Natural killer cell treated with Interleukin-12 subunit alpha and Interleukin-12 subunit beta and Interleukin-15 and Interleukin-18, amount 100 ng/mL, for 72 hours (primary cell): ENCODE data around the gene CLPTM1. TPM values are rescaled to one million over a fixed set of nuclear protein-coding genes. Genes with fewer than 3 reads are reported as not detected.

Experiments
- ATAC-seq, 2 donors: fragments of 150-1000 bp; cut with Tn5 transposase in 1 of 2; sonication (Bioruptor Pico), chemical (Tn5 transposase) in 1 of 2; 2 replicates each; pipeline ENCODE4 v1.10.0; 2021
- DNase-seq: peaks from one replicate; pipeline ENCODE4 v3.0.0; 2022; ENCODE audit warnings: low spot score
- H3K27ac Mint-ChIP-seq, 2 donors: 1 replicate in 1 of 2; 2 replicates in 1 of 2; pipeline ENCODE4 v1.8.0; 2022; ENCODE audit warnings: mixed read lengths in 2 of 2, mild to moderate bottlenecking in 1 of 2, moderate library complexity in 1 of 2
- H3K27me3 Mint-ChIP-seq, 2 donors: 1 replicate in 1 of 2; 2 replicates in 1 of 2; pipeline ENCODE4 v1.8.0; 2022; ENCODE audit warnings: mixed read lengths in 2 of 2
- H3K36me3 Mint-ChIP-seq: one replicate; pipeline ENCODE4 v1.8.0; 2022; ENCODE audit warnings: mixed read lengths
- H3K4me1 Mint-ChIP-seq, 2 donors: 1 replicate in 1 of 2; 2 replicates in 1 of 2; pipeline ENCODE4 v1.8.0; 2022; ENCODE audit warnings: low read depth in 2 of 2, mixed read lengths in 2 of 2, mild to moderate bottlenecking in 1 of 2
- H3K4me3 Mint-ChIP-seq: one replicate; pipeline ENCODE4 v1.8.0; 2022; ENCODE audit warnings: mixed read lengths
- H3K9me3 Mint-ChIP-seq: 2 replicates; pipeline ENCODE4 v1.8.0; 2022; ENCODE audit warnings: mixed read lengths
- total RNA-seq, 2 donors: library from RNA; stranded (reverse); gene quantifications; one replicate each; pipeline ENCODE4 v1.2.3, GENCODE V29; 2022

CLPTM1 gene
- total RNA-seq, 2 donors from 2014 or later = 90.9 to 116 TPM

DNA sequence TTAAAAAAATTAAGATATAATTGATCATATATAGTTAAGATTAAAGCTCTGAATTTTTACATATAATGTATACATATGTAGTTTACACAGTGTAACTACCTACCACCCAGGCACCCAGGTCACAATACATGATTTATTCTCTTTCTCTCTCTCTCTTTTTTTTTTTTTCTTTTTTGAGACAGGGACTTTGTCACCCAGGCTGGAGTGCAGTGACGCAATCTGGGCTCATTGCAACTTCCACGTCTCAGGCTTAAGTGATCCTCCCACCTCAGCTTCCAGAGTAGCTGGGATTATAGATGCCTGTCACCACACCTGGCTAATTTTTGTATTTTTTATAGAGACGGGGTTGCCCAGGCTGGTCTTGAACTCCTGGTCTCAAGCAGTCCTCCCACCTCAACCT is 64.9 kb downstream of the CLPTM1 start:
- no peaks in the 10 kb centered on the region for H3K27me3 Mint-ChIP-seq
- no peak for DNase-seq
- no peaks in the 10 kb centered on the region for H3K9me3 Mint-ChIP-seq
- no peak for ATAC-seq
- no peak overlapping the region for H3K4me3 Mint-ChIP-seq
- H3K36me3 Mint-ChIP-seq = peaks cover 5% of the 10 kb centered on the region
- no peak overlapping the region for H3K27ac Mint-ChIP-seq
- peaks cover 7 to 9% of the 10 kb centered on the region in 2 donors for H3K4me1 Mint-ChIP-seq

GRCh38 chr19:45021971-45022370 is 66.8 kb downstream of the CLPTM1 start:
- Mint-ChIP-seq H3K27ac (no peak overlapping the region), H3K4me1 (peaks cover 0 to under 1% of the 10 kb centered on the region in 2 donors), H3K9me3 (no peaks in the 10 kb centered on the region), H3K4me3 (no peak overlapping the region), H3K36me3 (peaks cover 5% of the 10 kb centered on the region), H3K27me3 (no peaks in the 10 kb centered on the region)
- ATAC-seq (no peak), DNase-seq (no peak)

DNA sequence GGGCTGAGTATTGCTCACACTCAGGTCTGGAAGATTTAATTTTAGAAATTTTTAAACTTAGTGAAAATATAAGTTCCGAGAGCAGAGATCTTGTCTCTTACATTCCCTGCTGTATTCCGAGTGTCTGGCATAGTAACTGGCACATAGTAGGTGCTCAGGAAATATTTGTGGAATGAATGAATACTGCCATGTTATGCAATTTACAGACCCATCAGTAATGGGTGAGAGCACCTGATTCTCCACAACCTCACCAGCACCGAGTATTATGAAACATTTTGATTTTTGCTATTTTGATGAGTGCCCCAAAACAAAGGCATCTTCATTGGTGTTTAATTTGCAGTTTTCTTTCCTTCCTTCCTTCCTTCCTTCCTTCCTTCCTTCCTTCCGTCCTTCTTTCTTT is 67.9 kb downstream of the CLPTM1 start:
- H3K9me3 Mint-ChIP-seq = no peaks in the 10 kb centered on the region
- H3K27ac Mint-ChIP-seq = no peak overlapping the region
- H3K4me1 Mint-ChIP-seq = no peaks in the 10 kb centered on the region
- no peak overlapping the region for H3K4me3 Mint-ChIP-seq
- ATAC-seq (no peak), DNase-seq (no peak)
- no peaks in the 10 kb centered on the region for H3K27me3 Mint-ChIP-seq
- H3K36me3 Mint-ChIP-seq = peaks cover 5% of the 10 kb centered on the region

GRCh38 chr19:45025264-45025663 is 70.1 kb downstream of the CLPTM1 start:
- Mint-ChIP-seq H3K4me3 (no peak overlapping the region), H3K27ac (no peak overlapping the region), H3K27me3 (no peaks in the 10 kb centered on the region), H3K9me3 (no peaks in the 10 kb centered on the region), H3K4me1 (no peaks in the 10 kb centered on the region), H3K36me3 (no peaks in the 10 kb centered on the region)
- ATAC-seq (no peak), DNase-seq (no peak)

DNA sequence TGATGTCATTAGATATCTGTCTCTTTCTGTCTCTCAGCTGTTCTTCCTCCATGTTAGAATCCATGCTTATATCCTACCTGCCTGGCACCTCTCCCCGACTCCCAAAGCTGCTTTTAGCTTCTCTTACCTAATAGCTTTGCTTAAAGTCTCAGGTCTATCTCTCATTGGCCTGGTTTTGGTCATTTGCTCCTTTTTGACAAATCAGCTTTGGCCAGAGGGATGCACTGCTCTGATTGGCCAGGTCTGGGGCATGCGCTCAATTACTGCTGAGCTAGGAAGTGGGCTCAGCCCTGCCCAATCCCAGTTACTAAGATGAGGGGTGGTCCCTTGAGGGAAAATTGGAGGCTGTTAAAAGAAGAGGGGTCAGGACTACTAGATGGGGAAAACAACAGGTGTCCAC is 72.2 kb downstream of the CLPTM1 start:
- Mint-ChIP-seq H3K36me3 (peaks cover 7% of the 10 kb centered on the region), H3K4me1 (no peaks in the 10 kb centered on the region), H3K27ac (no peak overlapping the region), H3K4me3 (no peak overlapping the region), H3K27me3 (no peaks in the 10 kb centered on the region), H3K9me3 (no peaks in the 10 kb centered on the region)
- no peak for DNase-seq
- no peak for ATAC-seq

- Mint-ChIP-seq H3K36me3 (peaks cover 12% of the 10 kb centered on the region), H3K9me3 (no peaks in the 10 kb centered on the region), H3K27me3 (no peaks in the 10 kb centered on the region), H3K4me3 (no peak overlapping the region), H3K27ac (no peak overlapping the region), H3K4me1 (no peaks in the 10 kb centered on the region)
- DNase-seq (no peak), ATAC-seq (no peak)
These were observed 75.6 kb downstream of the CLPTM1 start for GRCh38 chr19:45030825-45031224.

- ATAC-seq (no peak), DNase-seq (no peak)
- H3K27ac Mint-ChIP-seq = peak overlapping the region in 1 of 2 donors; percentile 45
- H3K4me1 Mint-ChIP-seq = no peaks in the 10 kb centered on the region
- no peaks in the 10 kb centered on the region for H3K27me3 Mint-ChIP-seq
- H3K36me3 Mint-ChIP-seq = peaks cover 12% of the 10 kb centered on the region
- H3K4me3 Mint-ChIP-seq = no peak overlapping the region
- no peaks in the 10 kb centered on the region for H3K9me3 Mint-ChIP-seq
These were observed 77.2 kb downstream of the CLPTM1 start for GRCh38 chr19:45032421-45032820.

DNA sequence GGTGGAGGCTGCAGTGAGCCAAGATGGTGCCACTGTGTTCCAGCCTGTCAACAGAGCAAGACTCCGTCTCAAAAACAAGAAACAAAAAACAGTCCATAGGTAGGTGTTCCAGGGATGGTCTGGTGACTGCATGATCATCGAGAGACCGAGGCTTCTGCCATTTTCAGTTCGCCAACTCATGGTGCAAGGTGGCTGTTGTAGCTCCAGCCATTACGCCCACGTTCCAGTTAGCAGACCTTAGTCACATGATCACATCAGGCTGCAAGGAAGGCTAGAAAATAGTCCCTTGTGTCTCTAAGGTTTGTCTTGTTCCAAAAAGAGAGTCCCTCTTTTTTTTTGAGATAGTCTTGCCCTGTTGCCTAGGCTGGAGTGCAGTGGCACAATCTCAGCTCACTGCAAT is 80.6 kb downstream of the CLPTM1 start:
- H3K27me3 Mint-ChIP-seq = no peaks in the 10 kb centered on the region
- peaks cover 18% of the 10 kb centered on the region for H3K36me3 Mint-ChIP-seq
- no peak overlapping the region for H3K27ac Mint-ChIP-seq
- no peaks in the 10 kb centered on the region for H3K9me3 Mint-ChIP-seq
- H3K4me3 Mint-ChIP-seq = no peak overlapping the region
- H3K4me1 Mint-ChIP-seq = peaks cover 16 to 22% of the 10 kb centered on the region in 2 donors
- no peak for DNase-seq
- no peak for ATAC-seq

DNA sequence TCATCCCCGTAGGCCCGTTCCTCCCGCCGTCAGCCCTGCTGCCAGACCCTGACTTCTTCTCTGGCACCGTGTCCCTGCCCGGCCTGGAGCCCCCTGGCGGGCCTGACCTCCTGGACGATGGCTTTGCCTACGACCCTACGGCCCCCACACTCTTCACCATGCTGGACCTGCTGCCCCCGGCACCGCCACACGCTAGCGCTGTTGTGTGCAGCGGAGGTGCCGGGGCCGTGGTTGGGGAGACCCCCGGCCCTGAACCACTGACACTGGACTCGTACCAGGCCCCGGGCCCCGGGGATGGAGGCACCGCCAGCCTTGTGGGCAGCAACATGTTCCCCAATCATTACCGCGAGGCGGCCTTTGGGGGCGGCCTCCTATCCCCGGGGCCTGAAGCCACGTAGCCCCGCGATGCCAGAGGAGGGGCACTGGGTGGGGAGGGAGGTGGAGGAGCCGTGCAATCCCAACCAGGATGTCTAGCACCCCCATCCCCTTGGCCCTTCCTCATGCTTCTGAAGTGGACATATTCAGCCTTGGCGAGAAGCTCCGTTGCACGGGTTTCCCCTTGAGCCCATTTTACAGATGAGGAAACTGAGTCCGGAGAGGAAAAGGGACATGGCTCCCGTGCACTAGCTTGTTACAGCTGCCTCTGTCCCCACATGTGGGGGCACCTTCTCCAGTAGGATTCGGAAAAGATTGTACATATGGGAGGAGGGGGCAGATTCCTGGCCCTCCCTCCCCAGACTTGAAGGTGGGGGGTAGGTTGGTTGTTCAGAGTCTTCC is 82.4 kb downstream of the CLPTM1 start:
- H3K36me3 Mint-ChIP-seq = peaks cover 23% of the 10 kb centered on the region
- H3K9me3 Mint-ChIP-seq = no peaks in the 10 kb centered on the region
- ATAC-seq = no peak
- peak overlapping the region in 1 of 2 donors; percentile 96 for H3K27ac Mint-ChIP-seq
- H3K4me1 Mint-ChIP-seq = peaks cover 26 to 33% of the 10 kb centered on the region in 2 donors
- no peaks in the 10 kb centered on the region for H3K27me3 Mint-ChIP-seq
- H3K4me3 Mint-ChIP-seq = peak overlapping the region; percentile 99
- no peak for DNase-seq

DNA sequence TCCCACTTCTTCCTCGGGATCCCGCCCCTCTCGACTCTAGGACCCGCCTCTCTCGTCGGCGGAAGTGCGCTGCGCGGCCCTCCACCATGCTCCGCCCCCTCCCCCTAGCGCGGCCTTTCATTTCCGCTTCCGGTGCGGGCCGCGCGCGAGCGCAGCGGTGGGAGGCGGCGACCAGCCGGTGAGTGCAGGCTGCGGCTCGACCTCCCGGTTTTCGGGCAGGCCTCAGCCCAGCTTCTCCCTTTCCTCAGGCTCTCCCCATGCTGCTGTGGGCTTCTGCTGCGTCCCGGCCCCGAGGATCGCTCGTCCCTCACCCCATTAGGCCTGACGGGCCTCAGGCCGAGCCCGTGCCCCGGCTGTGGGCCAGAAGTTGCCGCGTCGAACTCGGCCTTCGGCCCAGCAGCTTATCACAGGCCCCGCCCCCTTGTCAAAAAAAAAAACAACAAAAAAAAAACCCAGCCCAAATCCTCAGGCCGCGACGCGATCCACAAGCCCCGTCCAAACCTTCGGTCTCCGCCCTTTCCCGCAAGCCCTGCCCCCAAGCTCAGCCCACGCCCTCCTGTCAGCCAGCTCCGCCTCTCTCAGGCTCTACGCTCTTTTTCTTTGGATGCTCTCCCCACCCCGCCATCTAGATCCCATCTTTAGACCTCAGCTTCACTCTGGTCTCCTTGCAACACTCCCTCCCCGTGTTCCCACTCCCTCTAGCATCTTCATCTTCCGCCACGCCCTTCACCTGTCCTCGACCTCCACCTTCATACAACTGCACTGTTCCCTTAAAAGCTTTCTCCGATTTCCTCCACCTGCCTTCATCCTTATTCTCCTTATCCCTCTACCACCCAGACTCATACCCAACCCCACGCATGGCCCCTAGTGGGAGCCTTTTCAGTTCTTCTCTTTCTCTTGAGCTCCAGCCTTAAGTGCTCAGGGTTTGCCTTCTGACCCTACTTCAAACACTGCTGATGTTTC is 84.0 kb downstream of the CLPTM1 start, which contains the start of gene CLASRP:
Gene CLASRP (plus strand): TSS at position 115 of the 963 bp plus-strand sequence. CDS start 1,168 bp downstream, outside the sequence.
- H3K27me3 Mint-ChIP-seq = no peaks in the 10 kb centered on the region
- H3K36me3 Mint-ChIP-seq = peaks cover 18% of the 10 kb centered on the region
- no peaks in the 10 kb centered on the region for H3K9me3 Mint-ChIP-seq
- H3K4me3 Mint-ChIP-seq = peak within 1 kb of the TSS; percentile 99
- peak within 1 kb of the TSS; percentile 89 to 96 for H3K27ac Mint-ChIP-seq
- ATAC-seq (peak; percentile 98 to 99), DNase-seq (peak; percentile 93)
- peaks cover 26 to 33% of the 10 kb centered on the region in 2 donors for H3K4me1 Mint-ChIP-seq

DNA sequence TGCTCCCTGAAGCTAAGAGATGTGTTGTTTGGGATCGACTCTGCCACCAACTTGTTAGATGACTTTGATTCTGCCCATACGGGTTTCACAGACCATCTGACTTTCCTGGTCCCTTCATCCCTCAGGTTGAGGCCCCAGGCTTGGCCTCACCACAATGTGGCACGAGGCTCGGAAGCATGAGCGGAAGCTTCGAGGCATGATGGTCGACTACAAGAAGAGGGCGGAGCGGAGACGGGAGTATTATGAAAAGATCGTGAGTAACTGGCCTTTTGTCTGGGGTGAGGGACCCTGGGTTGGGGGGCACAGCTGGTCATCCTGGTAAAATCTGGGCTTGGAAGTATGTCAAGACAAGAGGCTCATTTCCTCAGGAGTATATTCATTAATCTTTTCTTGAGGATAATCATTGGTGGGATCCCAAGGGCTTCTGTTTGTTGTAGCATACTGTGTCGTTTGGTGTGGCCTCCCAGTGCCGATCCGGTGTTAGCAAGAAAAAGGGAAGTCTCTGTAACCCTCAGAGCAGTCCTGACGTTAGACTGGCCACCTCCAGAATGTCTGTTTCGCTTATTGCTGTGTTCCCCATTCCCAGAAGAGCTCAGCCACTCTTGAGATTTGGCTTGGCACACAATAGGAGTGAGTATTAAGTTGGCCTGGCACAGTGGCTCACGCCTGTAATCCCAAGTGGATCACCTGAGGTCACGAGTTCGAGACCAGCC is 85.0 kb downstream of the CLPTM1 start:
- H3K9me3 Mint-ChIP-seq = no peaks in the 10 kb centered on the region
- peak overlapping the region; percentile 99 for H3K4me3 Mint-ChIP-seq
- peak overlapping the region; percentile 89 to 96 for H3K27ac Mint-ChIP-seq
- H3K27me3 Mint-ChIP-seq = no peaks in the 10 kb centered on the region
- H3K36me3 Mint-ChIP-seq = peaks cover 18% of the 10 kb centered on the region
- ATAC-seq = no peak
- H3K4me1 Mint-ChIP-seq = peaks cover 32 to 36% of the 10 kb centered on the region in 2 donors
- DNase-seq = no peak

DNA sequence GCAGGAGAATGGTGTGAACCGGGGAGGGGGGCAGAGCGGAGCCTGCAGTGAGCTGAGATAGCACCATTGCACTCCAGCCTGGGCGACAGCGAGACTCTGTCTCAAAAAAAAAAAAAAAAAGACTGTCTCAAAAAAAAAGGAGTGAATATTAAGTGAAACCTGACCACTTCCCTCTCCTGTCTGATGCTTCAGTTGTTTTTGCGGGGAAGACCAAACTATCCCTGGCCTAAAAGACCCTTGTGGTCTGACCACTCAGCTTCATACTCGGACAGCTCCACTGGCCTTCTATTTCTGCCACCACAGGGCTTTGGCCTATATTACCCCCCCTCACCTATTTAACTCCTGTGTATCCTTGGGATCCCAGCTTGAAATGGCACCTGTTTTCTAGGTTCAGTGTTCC is 85.9 kb downstream of the CLPTM1 start:
- peaks cover 21% of the 10 kb centered on the region for H3K36me3 Mint-ChIP-seq
- peak overlapping the region; percentile 24 to 47 for H3K27ac Mint-ChIP-seq
- H3K4me3 Mint-ChIP-seq = peak overlapping the region; percentile 67
- peaks cover 41 to 44% of the 10 kb centered on the region in 2 donors for H3K4me1 Mint-ChIP-seq
- H3K9me3 Mint-ChIP-seq = no peaks in the 10 kb centered on the region
- DNase-seq (no peak), ATAC-seq (no peak)
- no peaks in the 10 kb centered on the region for H3K27me3 Mint-ChIP-seq
